Suprapubic skin (tissue), 3 donors: ENCODE results near the gene RNF112.
A peak's percentile ranks its signal among the peaks of the same experiment; 100 is the strongest.

Experiments
- POLR2AphosphoS5 ChIP-seq, 3 donors: sonication (generic); formaldehyde crosslinking; IDR thresholded peaks; one replicate each; pipeline ENCODE4 v1.6.1; 2017; ENCODE audit warnings: antibody characterized with exemption in 3 of 3
- TF ChIP-seq, protein P1 (sequence below), 2 donors: fragments of 200-600 bp in 1 of 2; fragments of 450-650 bp in 1 of 2; sonication (generic) in 1 of 2; IDR thresholded peaks; one replicate each; pipeline ENCODE4 v1.5.1; 2016 to 2019; ENCODE audit warnings: antibody characterized with exemption in 2 of 2, mild to moderate bottlenecking in 1 of 2, moderate library complexity in 1 of 2

DNA sequence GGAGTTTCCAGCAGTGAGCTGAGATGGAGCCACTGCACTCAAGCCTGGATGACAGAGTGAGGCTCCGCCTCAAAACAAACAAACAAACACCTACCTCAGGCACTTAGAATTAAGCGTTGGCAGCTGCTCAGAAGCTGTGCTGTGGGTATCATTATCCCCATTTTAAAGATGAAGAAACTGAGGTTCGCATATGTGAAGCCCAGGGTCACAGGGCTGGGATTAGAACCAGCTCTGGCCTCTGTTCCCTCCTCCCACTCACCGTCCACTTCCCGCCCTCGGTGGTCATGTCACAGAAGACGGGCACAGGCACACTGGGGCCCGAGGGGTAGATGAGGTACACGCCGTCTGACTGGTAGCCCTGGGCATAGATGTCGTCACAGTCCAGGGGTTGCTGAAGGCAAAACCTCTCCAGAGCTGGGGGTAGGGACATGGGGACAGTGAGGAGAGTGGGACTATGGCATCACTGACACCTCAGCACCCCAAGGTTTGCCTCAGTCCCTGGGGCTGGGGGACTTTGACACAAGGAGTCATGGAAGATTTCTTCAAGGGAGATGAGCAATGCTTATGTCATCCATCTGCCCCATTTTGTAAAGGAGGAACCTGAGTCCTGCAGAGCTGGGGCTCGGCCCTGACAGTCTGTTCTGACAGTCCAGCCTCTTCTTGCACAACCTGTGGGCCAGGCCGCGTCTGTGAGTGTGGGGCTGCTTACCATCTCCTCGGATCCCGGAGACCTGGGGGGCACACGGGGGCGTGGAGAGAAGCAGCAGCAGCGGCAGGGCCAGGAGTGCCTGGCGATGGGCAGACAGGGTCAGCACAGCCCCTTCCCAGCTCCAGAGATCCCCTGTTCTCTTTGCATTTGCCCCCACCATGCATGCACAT lies 24.7 kb upstream of the RNF112 start:
- TF ChIP-seq, protein P1, sequence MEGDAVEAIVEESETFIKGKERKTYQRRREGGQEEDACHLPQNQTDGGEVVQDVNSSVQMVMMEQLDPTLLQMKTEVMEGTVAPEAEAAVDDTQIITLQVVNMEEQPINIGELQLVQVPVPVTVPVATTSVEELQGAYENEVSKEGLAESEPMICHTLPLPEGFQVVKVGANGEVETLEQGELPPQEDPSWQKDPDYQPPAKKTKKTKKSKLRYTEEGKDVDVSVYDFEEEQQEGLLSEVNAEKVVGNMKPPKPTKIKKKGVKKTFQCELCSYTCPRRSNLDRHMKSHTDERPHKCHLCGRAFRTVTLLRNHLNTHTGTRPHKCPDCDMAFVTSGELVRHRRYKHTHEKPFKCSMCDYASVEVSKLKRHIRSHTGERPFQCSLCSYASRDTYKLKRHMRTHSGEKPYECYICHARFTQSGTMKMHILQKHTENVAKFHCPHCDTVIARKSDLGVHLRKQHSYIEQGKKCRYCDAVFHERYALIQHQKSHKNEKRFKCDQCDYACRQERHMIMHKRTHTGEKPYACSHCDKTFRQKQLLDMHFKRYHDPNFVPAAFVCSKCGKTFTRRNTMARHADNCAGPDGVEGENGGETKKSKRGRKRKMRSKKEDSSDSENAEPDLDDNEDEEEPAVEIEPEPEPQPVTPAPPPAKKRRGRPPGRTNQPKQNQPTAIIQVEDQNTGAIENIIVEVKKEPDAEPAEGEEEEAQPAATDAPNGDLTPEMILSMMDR (IDR thresholded peaks at IDR 0.05) = no peak
- peak in 2 of 3 donors; percentile 39 to 66 for TF ChIP-seq POLR2AphosphoS5 (IDR thresholded peaks at IDR 0.05)
